GM18498 (cell line): ENCODE measurements around the gene AGAP9.
"Not testable (repeated sequence)": the region's sequence is repeated elsewhere in the genome, so short reads cannot be mapped to it uniquely, and the experiment has no call there.

ENCODE experiments used
- ATAC-seq: cut with Tn5 transposase; IDR thresholded peaks from one replicate; pipeline ENCODE4 v1.9.1; 2021; ENCODE audit warnings: mild to moderate bottlenecking, moderate library complexity; ENCODE audit not compliant: unreplicated experiment

AGAP9 gene

GRCh38 chr10:47458466-47459154, 64.8 kb downstream of the AGAP9 start:
- no peak for ATAC-seq

GRCh38 chr10:47457826-47458225, 65.6 kb downstream of the AGAP9 start:
- no peak for ATAC-seq

- no peak for ATAC-seq
Observed at GRCh38 chr10:47457528-47457820, 66.0 kb downstream of the AGAP9 start.

DNA sequence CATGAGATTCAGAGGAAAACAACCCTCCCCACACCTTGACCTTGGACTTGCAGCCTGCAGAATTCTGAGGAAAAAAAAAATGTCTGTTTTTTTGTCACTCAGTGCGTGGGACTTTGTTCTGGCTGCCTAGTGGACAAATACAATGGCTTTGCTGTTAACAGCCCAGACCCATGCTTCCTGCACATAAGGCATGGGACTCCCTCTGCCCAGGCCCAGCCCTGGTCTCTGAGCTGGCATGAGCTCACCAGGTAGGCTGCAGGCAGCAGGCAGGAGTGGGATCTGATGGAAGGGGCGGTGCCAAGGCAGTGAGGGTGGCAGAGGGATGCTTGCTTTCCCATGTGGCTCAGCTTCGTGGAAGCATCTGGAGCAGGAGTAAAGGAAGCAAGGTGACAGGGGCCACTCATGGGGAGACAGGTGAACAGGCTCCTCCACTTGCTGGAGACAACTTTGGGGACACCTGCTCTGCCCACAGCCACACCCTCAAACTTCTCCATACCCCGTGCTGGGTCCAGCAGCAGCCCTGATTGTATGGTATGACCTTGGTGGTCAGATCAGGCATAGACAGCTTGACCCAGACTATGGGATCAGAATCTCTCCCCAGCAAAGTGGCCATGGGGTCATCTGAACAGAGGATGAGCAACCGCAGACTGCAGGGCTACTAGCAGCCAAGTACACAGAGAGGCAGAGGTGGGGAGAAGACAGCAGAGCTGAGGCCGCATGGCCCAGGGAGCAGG, 66.5 kb downstream of the AGAP9 start:
- no peak for ATAC-seq

DNA sequence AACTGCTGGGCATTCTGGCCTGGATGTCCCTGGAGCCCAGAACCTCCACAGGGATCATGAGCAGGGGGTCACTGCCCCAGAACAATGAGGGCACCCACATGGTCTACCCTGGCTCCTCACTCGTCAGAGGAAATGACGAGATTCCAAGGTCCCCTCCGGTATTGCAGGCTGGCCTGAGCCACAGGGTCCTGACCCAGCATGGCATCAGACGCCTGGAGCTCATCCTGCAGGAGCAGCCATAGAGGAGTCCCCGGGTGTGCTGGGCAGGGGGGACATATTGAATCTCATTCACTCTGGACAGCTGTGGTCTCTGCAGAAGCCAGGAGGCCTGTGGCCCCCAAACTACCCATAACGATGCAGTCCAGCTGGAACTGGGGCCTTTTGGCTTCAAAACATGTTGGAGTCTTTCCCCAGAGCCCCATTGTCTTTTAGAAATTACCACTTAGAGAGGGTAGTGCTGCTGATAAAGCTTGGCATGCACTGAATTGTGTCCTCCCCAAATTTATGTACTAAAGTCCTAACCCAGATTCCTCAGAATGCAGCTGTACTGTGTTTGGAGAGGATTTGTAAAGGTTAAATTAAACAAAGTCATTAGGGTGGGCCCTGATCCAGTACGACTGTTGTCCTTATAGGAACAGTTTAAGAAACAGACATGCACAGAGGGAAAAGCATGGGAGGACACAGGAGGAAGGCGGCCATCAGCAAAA, 67.2 kb downstream of the AGAP9 start:
- no peak for ATAC-seq

DNA sequence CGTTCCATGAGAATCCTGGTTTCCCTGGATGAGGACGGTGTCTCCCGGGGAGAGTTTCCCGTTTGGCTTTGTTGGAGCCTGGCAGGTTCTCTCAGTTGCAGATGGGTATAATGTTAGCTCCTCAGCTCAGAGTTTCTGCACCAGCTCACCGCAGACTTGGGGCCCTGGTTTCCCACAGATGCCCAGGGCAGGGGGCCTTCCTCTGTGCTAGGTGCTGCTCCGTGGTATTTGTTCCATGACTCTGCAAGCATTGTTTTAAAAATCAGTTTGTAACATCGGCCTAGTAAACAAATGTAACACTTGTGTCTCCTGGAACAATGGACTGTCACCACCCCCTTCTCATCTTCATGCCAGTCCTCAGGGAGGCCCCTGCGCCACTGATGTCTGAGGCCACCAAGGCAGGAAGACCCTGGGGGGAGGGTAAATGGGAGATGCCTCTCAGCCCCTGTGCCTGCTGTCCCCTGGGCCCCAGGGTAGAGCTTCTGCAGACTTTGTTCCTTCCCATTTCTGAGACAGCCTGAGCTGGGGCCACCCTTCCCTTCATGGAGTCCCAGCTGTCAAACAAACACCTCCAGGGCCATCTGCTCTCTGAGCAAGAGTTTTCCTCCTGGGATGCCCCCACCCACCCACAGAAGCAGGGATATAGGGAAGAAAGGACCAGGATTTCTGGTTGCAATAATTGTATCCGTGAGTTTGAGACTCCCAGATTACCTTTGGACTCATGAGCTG, 67.9 kb downstream of the AGAP9 start:
- ATAC-seq, result not testable (repeated sequence)

GRCh38 chr10:47454780-47455058, 68.7 kb downstream of the AGAP9 start:
- no peak for ATAC-seq

DNA sequence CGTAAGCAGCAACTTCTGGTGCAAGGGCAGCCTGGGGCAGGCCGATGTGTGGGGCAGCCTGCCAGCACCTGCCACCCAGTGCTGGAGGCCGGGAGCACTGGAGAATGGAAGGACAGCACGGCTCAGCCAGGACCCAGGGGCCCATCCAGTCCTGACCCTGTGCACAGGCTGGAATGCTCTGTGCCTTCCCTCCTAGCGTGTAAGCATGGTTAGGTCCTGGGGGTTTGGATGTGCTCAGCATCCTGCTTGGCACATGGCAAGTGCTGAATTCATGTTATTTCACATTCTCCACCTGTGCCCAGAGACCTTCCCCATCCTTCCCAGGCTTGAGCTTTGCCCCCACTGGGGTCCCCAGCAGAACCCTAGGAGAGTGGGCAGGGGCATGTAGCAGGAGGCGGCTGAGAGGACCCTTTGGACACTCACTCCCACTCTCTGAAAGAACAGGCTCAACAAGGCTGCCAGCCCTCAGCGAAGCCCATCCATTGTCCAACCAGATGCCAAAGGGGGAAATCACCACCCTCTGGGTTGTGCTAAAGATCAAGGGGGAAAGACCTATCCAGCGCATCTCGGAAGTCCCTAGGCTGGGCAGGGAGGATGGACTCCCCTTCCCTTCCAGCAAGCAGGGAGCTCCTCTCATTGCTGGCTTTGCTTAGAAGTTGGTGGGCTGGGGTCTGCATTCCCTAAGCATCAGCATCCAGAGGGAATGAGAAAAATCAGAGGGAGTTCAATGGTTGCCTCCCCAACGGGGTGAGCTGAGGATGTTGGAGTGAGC, 69.2 kb downstream of the AGAP9 start:
- ATAC-seq, result no peak

DNA sequence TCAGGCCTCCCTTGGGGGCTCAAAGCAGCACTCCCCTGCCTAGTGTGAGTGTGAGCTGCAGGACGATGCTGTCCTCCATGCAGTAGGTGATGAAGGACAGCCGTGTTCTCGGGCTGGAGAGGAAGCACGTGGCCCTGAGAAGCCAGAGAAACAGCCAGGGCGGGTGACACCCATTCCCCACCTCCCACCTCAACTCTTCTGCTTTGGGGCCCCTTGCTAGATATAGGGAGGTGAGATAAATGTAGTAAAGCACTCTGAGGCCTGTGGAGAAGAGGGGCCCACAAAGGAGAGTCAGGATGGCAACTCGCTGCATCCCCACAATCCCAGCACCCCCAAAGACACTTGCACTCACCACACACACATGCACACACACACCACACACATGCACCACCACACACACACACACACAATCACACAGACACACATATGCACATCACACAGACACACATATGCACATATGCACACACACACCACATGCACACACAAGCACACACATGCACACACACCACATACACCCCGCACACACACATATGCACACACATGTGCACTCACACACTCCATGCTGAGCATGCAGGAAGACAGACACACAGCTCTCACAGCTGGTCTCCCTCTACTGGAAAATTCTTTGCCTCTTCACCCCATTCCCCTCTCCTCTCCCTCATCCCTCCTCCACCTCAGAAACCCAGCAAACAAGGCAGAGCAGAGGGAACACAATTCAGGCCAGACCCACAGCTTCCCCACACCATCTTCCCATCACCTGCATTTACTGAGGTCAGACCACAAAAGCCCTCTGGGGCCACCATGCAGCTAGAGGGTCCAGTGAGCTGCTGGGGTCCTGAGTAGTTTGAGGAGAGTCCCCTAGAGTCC, 70.1 kb downstream of the AGAP9 start:
- ATAC-seq, result no peak

GRCh38 chr10:47452495-47453140, 70.8 kb downstream of the AGAP9 start:
- ATAC-seq, result no peak

GRCh38 chr10:47451998-47452494, 71.4 kb downstream of the AGAP9 start:
- ATAC-seq, result no peak
